ENCODE measurements around the gene TTC21A. TPM values are rescaled to one million over a fixed set of nuclear protein-coding genes. Genes with fewer than 3 reads are reported as not detected.

Gene TTC21A
- total RNA-seq, 2 donors from 2014 or later, result 6.7 to 46.5 TPM

DNA sequence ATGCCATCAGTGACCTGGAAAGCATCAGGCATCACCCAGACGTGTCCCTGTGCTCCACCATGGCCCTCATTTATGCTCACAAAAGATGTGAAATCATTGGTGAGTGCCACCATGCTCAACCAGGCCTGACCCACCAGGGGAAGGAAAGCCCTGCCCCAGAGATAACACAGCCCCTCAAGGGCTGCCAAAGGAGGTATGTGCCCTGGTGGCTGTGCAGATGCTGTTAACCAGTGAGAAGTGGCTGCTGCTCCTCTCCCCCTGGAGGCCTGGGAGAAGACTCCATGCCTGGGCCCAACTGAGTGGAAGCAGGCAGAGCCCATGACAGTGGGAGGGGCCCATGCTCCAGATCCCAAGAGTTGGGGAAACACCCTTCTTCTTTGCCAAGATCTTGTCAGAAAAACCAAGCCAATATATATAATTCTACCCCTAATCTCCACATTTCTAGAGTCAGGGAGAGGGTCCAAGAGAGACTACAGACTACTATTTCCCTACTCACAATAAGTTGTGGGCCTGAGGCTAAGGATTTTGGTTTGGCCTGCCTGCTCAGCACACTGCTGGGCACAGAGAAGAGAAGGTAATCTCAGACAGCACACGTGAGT, 2.7 kb downstream of the TTC21A start:
- H3K27ac ChIP-seq, result no peak overlapping the region
- H3K36me3 ChIP-seq (replicated peaks in 1 of 2; ENCODE audit: insufficient read depth in 1 of 2, low read depth in 2 of 2), result no peaks in the 10 kb centered on the region
- peaks cover 26% of the 10 kb centered on the region for H3K4me1 ChIP-seq
- intact Hi-C loops (cut with DNase I), result no loop called here
- no peaks in the 10 kb centered on the region for H3K9me3 ChIP-seq
- H3K27me3 ChIP-seq, result no peaks in the 10 kb centered on the region
- TF ChIP-seq, protein P1, sequence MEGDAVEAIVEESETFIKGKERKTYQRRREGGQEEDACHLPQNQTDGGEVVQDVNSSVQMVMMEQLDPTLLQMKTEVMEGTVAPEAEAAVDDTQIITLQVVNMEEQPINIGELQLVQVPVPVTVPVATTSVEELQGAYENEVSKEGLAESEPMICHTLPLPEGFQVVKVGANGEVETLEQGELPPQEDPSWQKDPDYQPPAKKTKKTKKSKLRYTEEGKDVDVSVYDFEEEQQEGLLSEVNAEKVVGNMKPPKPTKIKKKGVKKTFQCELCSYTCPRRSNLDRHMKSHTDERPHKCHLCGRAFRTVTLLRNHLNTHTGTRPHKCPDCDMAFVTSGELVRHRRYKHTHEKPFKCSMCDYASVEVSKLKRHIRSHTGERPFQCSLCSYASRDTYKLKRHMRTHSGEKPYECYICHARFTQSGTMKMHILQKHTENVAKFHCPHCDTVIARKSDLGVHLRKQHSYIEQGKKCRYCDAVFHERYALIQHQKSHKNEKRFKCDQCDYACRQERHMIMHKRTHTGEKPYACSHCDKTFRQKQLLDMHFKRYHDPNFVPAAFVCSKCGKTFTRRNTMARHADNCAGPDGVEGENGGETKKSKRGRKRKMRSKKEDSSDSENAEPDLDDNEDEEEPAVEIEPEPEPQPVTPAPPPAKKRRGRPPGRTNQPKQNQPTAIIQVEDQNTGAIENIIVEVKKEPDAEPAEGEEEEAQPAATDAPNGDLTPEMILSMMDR (IDR thresholded peaks at IDR 0.05), result no peak
- no peak for TF ChIP-seq POLR2A (IDR thresholded peaks at IDR 0.05)
- H3K4me3 ChIP-seq, result no peak overlapping the region
- 67 to 87% methylated on average over 1 to 2 of the region's 2 CpGs for WGBS, 2 donors
- DNase-seq, result no peak
- no peak for ATAC-seq

DNA sequence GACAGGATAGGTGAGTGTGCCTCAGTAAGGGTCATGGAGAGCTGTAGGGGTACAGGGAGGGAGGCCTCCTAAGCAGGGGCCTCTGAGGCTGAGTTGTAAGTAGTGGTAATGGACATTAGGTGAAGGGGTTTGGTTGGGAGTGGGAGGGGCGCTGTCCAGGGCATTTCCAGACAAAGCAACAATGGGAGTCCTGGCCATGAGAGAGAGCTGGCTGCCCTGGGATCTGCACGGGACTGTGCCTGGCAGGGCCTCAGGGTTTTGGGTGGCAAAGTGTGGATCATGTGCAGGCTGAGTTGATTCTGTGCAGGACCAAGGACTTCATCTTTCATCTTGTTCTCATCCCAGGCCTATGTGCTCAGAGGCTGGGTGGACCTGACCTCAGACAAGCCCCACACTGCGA, 4.6 kb downstream of the TTC21A start:
- H3K27me3 ChIP-seq, result no peaks in the 10 kb centered on the region
- ATAC-seq, result no peak
- TF ChIP-seq, protein P1 (IDR thresholded peaks at IDR 0.05), result no peak
- no peak for TF ChIP-seq POLR2A (IDR thresholded peaks at IDR 0.05)
- peaks cover 13% of the 10 kb centered on the region for H3K4me1 ChIP-seq
- no peaks in the 10 kb centered on the region for H3K9me3 ChIP-seq
- intact Hi-C loops (cut with DNase I), result no loop called here
- no peak for DNase-seq
- H3K36me3 ChIP-seq (replicated peaks in 1 of 2; ENCODE audit: insufficient read depth in 1 of 2, low read depth in 2 of 2), result no peaks in the 10 kb centered on the region
- no peak overlapping the region for H3K27ac ChIP-seq
- 90 to 93% methylated on average over 3 of the region's 3 CpGs for WGBS, 2 donors
- no peak overlapping the region for H3K4me3 ChIP-seq

DNA sequence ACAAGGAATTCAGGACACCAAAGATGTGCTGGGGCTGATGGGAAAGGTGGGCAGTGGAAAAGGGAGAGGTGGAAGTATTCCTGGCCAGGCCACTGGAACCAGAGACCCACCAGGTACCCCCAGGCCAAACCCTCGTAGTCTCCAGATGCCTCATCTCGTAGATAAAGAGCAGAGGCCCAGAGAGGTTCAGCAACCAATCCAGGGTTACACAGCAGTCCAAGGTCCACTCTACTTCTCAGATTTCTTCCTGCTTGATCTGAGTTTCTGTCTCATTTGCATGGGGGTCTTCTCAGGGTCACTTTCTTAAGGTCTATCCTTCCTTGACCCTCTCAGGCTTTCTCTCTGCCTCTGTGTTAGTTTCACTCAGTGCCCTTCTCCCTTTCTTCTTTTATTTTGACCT, 5.1 kb downstream of the TTC21A start:
- Histone ChIP-seq H3K9me3 (no peaks in the 10 kb centered on the region), H3K4me3 (no peak overlapping the region), H3K36me3 (replicated peaks in 1 of 2; ENCODE audit: insufficient read depth in 1 of 2, low read depth in 2 of 2) (no peaks in the 10 kb centered on the region), H3K27ac (no peak overlapping the region), H3K27me3 (no peaks in the 10 kb centered on the region), H3K4me1 (peaks cover 13% of the 10 kb centered on the region)
- intact Hi-C loops (cut with DNase I), result no loop called here
- DNase-seq (no peak), ATAC-seq (no peak)
- TF ChIP-seq, protein P1 (IDR thresholded peaks at IDR 0.05), result no peak
- TF ChIP-seq POLR2A (IDR thresholded peaks at IDR 0.05), result no peak
- 73 to 80% methylated on average over 2 of the region's 2 CpGs for WGBS, 2 donors

DNA sequence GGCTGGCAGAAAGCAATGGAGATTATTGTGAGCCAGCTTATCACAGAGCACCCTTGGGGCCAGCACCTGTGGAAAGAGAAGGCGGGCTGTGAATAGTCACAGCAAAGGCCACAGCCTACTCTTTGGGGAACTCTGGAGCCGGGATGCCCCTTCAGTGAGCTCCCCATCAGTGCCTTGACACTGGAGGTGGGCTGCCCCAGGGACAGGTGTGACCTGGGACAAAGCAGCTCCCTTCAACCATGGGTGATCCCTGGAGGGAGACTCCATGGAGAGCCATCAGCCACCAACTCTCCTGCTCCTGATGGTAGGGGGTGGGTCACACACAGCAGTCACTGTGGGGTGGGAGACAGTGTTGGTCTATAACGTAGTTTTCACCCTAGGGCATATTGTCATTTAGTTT, 5.8 kb downstream of the TTC21A start:
- Histone ChIP-seq H3K9me3 (no peaks in the 10 kb centered on the region), H3K27ac (no peak overlapping the region), H3K4me1 (peaks cover 7% of the 10 kb centered on the region), H3K36me3 (replicated peaks in 1 of 2; ENCODE audit: insufficient read depth in 1 of 2, low read depth in 2 of 2) (no peaks in the 10 kb centered on the region), H3K27me3 (no peaks in the 10 kb centered on the region), H3K4me3 (no peak overlapping the region)
- intact Hi-C loops (cut with DNase I), result no loop called here
- TF ChIP-seq, protein P1 (IDR thresholded peaks at IDR 0.05), result no peak
- no peak for TF ChIP-seq POLR2A (IDR thresholded peaks at IDR 0.05)
- no peak for ATAC-seq
- 55 to 60% methylated on average over 2 to 3 of the region's 3 CpGs for WGBS, 2 donors
- DNase-seq, result no peak

DNA sequence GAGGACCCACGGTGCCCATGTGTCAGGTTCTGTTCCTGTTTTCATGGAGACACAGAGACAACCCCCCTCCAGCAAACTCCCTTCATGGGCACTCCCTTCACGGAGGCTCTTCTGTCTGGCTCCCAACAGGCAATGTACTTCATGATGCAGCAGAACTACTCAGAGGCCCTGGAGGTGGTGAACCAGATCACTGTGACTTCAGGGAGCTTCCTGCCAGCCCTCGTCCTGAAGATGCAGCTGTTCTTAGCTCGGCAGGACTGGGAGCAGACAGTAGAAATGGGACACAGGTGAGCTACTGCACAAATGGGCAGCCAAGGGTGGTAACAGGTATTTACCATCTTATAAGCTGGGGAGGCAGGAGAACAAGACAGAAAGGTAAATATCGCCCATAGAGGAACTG, 7.0 kb downstream of the TTC21A start:
- Histone ChIP-seq H3K9me3 (no peaks in the 10 kb centered on the region), H3K36me3 (replicated peaks in 1 of 2; ENCODE audit: insufficient read depth in 1 of 2, low read depth in 2 of 2) (no peaks in the 10 kb centered on the region), H3K4me1 (no peaks in the 10 kb centered on the region), H3K27me3 (no peaks in the 10 kb centered on the region), H3K27ac (no peak overlapping the region), H3K4me3 (no peak overlapping the region)
- no peak for DNase-seq
- TF ChIP-seq, protein P1 (IDR thresholded peaks at IDR 0.05), result no peak
- no peak for TF ChIP-seq POLR2A (IDR thresholded peaks at IDR 0.05)
- WGBS, 2 donors, result 77 to 83% methylated on average over 5 of the region's 5 CpGs
- ATAC-seq, result no peak
- intact Hi-C loops (cut with DNase I), result no loop called here
